Colonic mucosa (tissue), 4 donors: Measurements from ENCODE around the gene GHRHR. TPM values are rescaled to one million over a fixed set of nuclear protein-coding genes. Genes with fewer than 3 reads are reported as not detected.
A peak's percentile ranks its signal among the peaks of the same experiment; 100 is the strongest.

Experiments
- DNase-seq: peaks from one replicate; pipeline ENCODE4 v3.0.0-alpha.2; 2020
- H3K27ac ChIP-seq: fragments of 200-600 bp; one replicate; pipeline ENCODE4 v1.8.0; 2021
- H3K27me3 ChIP-seq: fragments of 200-600 bp; one replicate; pipeline ENCODE4 v1.8.0; 2021
- H3K36me3 ChIP-seq: fragments of 200-600 bp; one replicate; pipeline ENCODE4 v1.8.0; 2021
- H3K4me1 ChIP-seq: fragments of 200-600 bp; one replicate; pipeline ENCODE4 v1.8.0; 2021; ENCODE audit warnings: mild to moderate bottlenecking
- H3K4me3 ChIP-seq: fragments of 200-600 bp; one replicate; pipeline ENCODE4 v1.8.0; 2021
- H3K9ac ChIP-seq, 2 donors: one replicate each; pipeline ENCODE4 v1.7.0; 2013; ENCODE audit warnings: control low read depth in 2 of 2, low read depth in 2 of 2, low read length in 2 of 2
- H3K9me3 ChIP-seq: fragments of 200-600 bp; one replicate; pipeline ENCODE4 v1.8.0; 2021
- CTCF ChIP-seq: fragments of 200-600 bp; IDR thresholded peaks from one replicate; pipeline ENCODE4 v1.8.0; 2022; ENCODE audit warnings: antibody characterized with exemption, mild to moderate bottlenecking
- intact Hi-C: fragments of 100-400 bp; cut with DNase I; formaldehyde crosslinking; loops from one replicate; pipeline ENCODE4 v1.14.1; 2022
- total RNA-seq, 2 donors: library from RNA; stranded (reverse); fragmentation: NEBNext Ultra II Directional in 1 of 2; extraction: Animal tissue kit (Norgen Biotek cat#: 25700) in 1 of 2; gene quantifications; one replicate each; pipeline ENCODE4 v1.2.1, GENCODE V29; 2021
- donor health status: healthy.
- donor health status: DM: no; HTN: no; CAD: no.
- donor health status: DM: no; HTN: no; CAD: no.

Gene GHRHR
- total RNA-seq, 2 donors from 2014 or later, result not detected

- intact Hi-C loops, result no loop called here
- no peak for TF ChIP-seq CTCF
- H3K9me3 ChIP-seq, result no peaks in the 10 kb centered on the region
- H3K36me3 ChIP-seq, result no peaks in the 10 kb centered on the region
- no peak overlapping the region for H3K4me3 ChIP-seq
- no peaks in the 10 kb centered on the region for H3K27me3 ChIP-seq
- no peaks in the 10 kb centered on the region for H3K4me1 ChIP-seq
- H3K9ac ChIP-seq, result peak overlapping the region; percentile 15 to 48
- DNase-seq, result no peak
- peak overlapping the region; percentile 77 for H3K27ac ChIP-seq
Measured at GRCh38 chr7:30936650-30937245, 27.0 kb upstream of the GHRHR start.

GRCh38 chr7:30937416-30937815, 26.3 kb upstream of the GHRHR start:
- no peak for TF ChIP-seq CTCF
- no peaks in the 10 kb centered on the region for H3K36me3 ChIP-seq
- H3K27me3 ChIP-seq, result no peaks in the 10 kb centered on the region
- DNase-seq, result peak; percentile 87
- H3K4me3 ChIP-seq, result no peak overlapping the region
- H3K9me3 ChIP-seq, result no peaks in the 10 kb centered on the region
- intact Hi-C loops, result no loop called here
- H3K27ac ChIP-seq, result peak overlapping the region; percentile 77
- H3K4me1 ChIP-seq, result no peaks in the 10 kb centered on the region
- H3K9ac ChIP-seq, result no peak overlapping the region

GRCh38 chr7:30938435-30939316, 25.1 kb upstream of the GHRHR start:
- Histone ChIP-seq H3K27ac (peak overlapping the region; percentile 7), H3K9me3 (no peaks in the 10 kb centered on the region), H3K4me3 (no peak overlapping the region), H3K4me1 (no peaks in the 10 kb centered on the region), H3K36me3 (no peaks in the 10 kb centered on the region), H3K9ac (peak overlapping the region in 1 of 2 donors; percentile 19), H3K27me3 (no peaks in the 10 kb centered on the region)
- peak; percentile 98 for TF ChIP-seq CTCF
- intact Hi-C loops, result no loop called here
- DNase-seq, result peak; percentile 95

GRCh38 chr7:30941582-30942323, 22.0 kb upstream of the GHRHR start:
- Histone ChIP-seq H3K27ac (no peak overlapping the region), H3K36me3 (no peaks in the 10 kb centered on the region), H3K27me3 (no peaks in the 10 kb centered on the region), H3K9ac (no peak overlapping the region), H3K9me3 (no peaks in the 10 kb centered on the region), H3K4me3 (no peak overlapping the region), H3K4me1 (no peaks in the 10 kb centered on the region)
- intact Hi-C loops, result no loop called here
- no peak for TF ChIP-seq CTCF
- no peak for DNase-seq

- no peak for DNase-seq
- Histone ChIP-seq H3K4me1 (no peaks in the 10 kb centered on the region), H3K4me3 (no peak overlapping the region), H3K9ac (no peak overlapping the region), H3K36me3 (no peaks in the 10 kb centered on the region), H3K27ac (no peak overlapping the region), H3K9me3 (no peaks in the 10 kb centered on the region), H3K27me3 (no peaks in the 10 kb centered on the region)
- intact Hi-C loops, result no loop called here
- no peak for TF ChIP-seq CTCF
Measured at GRCh38 chr7:30950197-30950596, 13.6 kb upstream of the GHRHR start.
